K562 (cell line): ENCODE results near the gene CREG2. TPM values are rescaled to one million over a fixed set of nuclear protein-coding genes. Genes with fewer than 3 reads are reported as not detected.

ENCODE experiments used
- ADNP ChIP-seq: fragments of 200-800 bp; sonication (Bioruptor generic); IDR thresholded peaks from 2 replicates; pipeline ENCODE4 v1.6.1; 2016; ENCODE audit warnings: missing genetic modification characterization, missing compliant biosample characterization
- BCL6 ChIP-seq: fragments of 250-450 bp; sonication (Bioruptor Pico); IDR thresholded peaks from 2 replicates; pipeline ENCODE4 v1.4.0; 2020
- CBX1 ChIP-seq: sonication (generic); IDR thresholded peaks from 2 replicates; pipeline ENCODE4 v1.6.1; 2016; ENCODE audit warnings: antibody characterized with exemption, low read depth, mild to moderate bottlenecking
- ELF1 ChIP-seq: fragments of 200-800 bp; sonication (Bioruptor generic); IDR thresholded peaks from 2 replicates; pipeline ENCODE4 v1.6.1; 2016; ENCODE audit warnings: missing genetic modification characterization, missing compliant biosample characterization
- HMG20B ChIP-seq: fragments of 250-450 bp; sonication (Bioruptor Pico); IDR thresholded peaks from 2 replicates; pipeline ENCODE4 v1.5.0; 2021; ENCODE audit warnings: mild to moderate bottlenecking
- HOXB6 ChIP-seq: fragments of 250-450 bp; sonication (Bioruptor Pico); IDR thresholded peaks from 2 replicates; pipeline ENCODE4 v1.5.1; 2022; ENCODE audit warnings: mild to moderate bottlenecking, borderline replicate concordance
- KDM1A ChIP-seq, 2 experiments: fragments of 450-650 bp; IDR thresholded peaks; 2 replicates each; pipeline ENCODE4 v1.6.1; 2016; ENCODE audit warnings: mild to moderate bottlenecking in 2 of 2
- KLF13 ChIP-seq: fragments of 450-650 bp; IDR thresholded peaks from 2 replicates; pipeline ENCODE4 v1.6.1; 2016; ENCODE audit warnings: missing genetic modification characterization, low read depth, mild to moderate bottlenecking, missing compliant biosample characterization, moderate library complexity, borderline replicate concordance
- MCM7 ChIP-seq, 2 experiments: fragments of 450-650 bp; IDR thresholded peaks; 2 replicates each; pipeline ENCODE4 v1.6.1; 2016 to 2018
- MED1 ChIP-seq: sonication (generic); formaldehyde crosslinking; IDR thresholded peaks from 2 replicates; pipeline ENCODE4 v1.8.1; 2023; ENCODE audit warnings: missing genetic modification reagents, borderline replicate concordance
- NCOA1 ChIP-seq: fragments of 450-650 bp; IDR thresholded peaks from 2 replicates; pipeline ENCODE4 v1.6.1; 2016; ENCODE audit warnings: low read depth
- PHF21A ChIP-seq: fragments of 450-650 bp; IDR thresholded peaks from 2 replicates; pipeline ENCODE4 v1.6.1; 2017; ENCODE audit warnings: low read depth, borderline replicate concordance
- POLR2B ChIP-seq: fragments of 450-650 bp; IDR thresholded peaks from 2 replicates; pipeline ENCODE4 v1.6.1; 2018; ENCODE audit warnings: low read depth; ENCODE audit not compliant: partially characterized antibody
- RBM25 ChIP-seq: fragments of 200-400 bp; formaldehyde crosslinking; IDR thresholded peaks from 2 replicates; pipeline ENCODE4 v1.6.1; 2018; ENCODE audit warnings: low read length, low read depth, moderate library complexity; ENCODE audit not compliant: severe bottlenecking
- RCOR1 ChIP-seq, 2 experiments: IDR thresholded peaks; 2 replicates each; pipeline ENCODE4 v1.6.1; 2012; ENCODE audit warnings: low read depth in 2 of 2, low read length in 2 of 2, borderline replicate concordance in 1 of 2, improper control_type of control experiment in 1 of 2
- SMARCE1 ChIP-seq: fragments of 450-650 bp; IDR thresholded peaks from 2 replicates; pipeline ENCODE4 v1.7.1; 2016; ENCODE audit warnings: mild to moderate bottlenecking
- TSHZ1 ChIP-seq: fragments of 250-450 bp; sonication (Bioruptor Pico); IDR thresholded peaks from 2 replicates; pipeline ENCODE4 v1.4.0; 2020; ENCODE audit warnings: mild to moderate bottlenecking, moderate library complexity
- ZNF232 ChIP-seq: sonication (generic); formaldehyde crosslinking; IDR thresholded peaks from 2 replicates; pipeline ENCODE4 v1.8.0; 2022; ENCODE audit warnings: mild to moderate bottlenecking, missing genetic modification reagents
- ZNF324 ChIP-seq: fragments of 250-450 bp; sonication (Bioruptor Pico); IDR thresholded peaks from 2 replicates; pipeline ENCODE4 v1.4.0; 2020; ENCODE audit warnings: mild to moderate bottlenecking
- ZNF766 ChIP-seq: fragments of 200-800 bp; sonication (Bioruptor generic); conservative IDR thresholded peaks from 2 replicates; pipeline ENCODE4 v1.6.1; 2016; ENCODE audit warnings: missing genetic modification characterization, missing compliant biosample characterization
- polyA plus RNA-seq, 8 experiments: library from polyadenylated mRNA; depleted of rRNA in 4 of 8; stranded (reverse) in 5 of 8; unstranded in 3 of 8; fragments of >200 nt; fragmentation: Nextera tagmentation in 2 of 8; fragmentation: Illumina TruSeq in 1 of 8; extraction: Ambion mirVana in 2 of 8; extraction: Trizol in 1 of 8; gene quantifications; 2 replicates each; pipeline versions ENCODE4 v1.2.1 to v1.2.3, GENCODE V29; 2011 to 2014; ENCODE audit warnings: inconsistent platforms in 1 of 8, missing spikeins in 1 of 8
- total RNA-seq, 7 experiments: library from RNA; depleted of rRNA in 6 of 7; stranded (reverse); fragments of >200 nt in 6 of 7; fragmentation: Illumina TruSeq in 2 of 7; extraction: Trizol in 2 of 7; gene quantifications; 2 replicates each; pipeline versions ENCODE4 v1.2.1 to v1.2.3, GENCODE V29; 2011 to 2021; ENCODE audit warnings: low replicate concordance in 1 of 7
- TF ChIP-seq, protein P1 (sequence below): IDR thresholded peaks from 2 replicates; pipeline ENCODE4 v1.6.1; 2014; ENCODE audit warnings: antibody characterized with exemption
- TF ChIP-seq, protein P2 (sequence below): fragments of 450-650 bp; formaldehyde crosslinking; IDR thresholded peaks from 2 replicates; pipeline ENCODE4 v1.4.0; 2020; ENCODE audit warnings: mild to moderate bottlenecking, moderate library complexity

The CREG2 gene
- total and polyA plus RNA-seq, 9 of the 15 experiments (the other 6 are each of a cell fraction or from before 2014, with no cell fraction given): not detected

DNA sequence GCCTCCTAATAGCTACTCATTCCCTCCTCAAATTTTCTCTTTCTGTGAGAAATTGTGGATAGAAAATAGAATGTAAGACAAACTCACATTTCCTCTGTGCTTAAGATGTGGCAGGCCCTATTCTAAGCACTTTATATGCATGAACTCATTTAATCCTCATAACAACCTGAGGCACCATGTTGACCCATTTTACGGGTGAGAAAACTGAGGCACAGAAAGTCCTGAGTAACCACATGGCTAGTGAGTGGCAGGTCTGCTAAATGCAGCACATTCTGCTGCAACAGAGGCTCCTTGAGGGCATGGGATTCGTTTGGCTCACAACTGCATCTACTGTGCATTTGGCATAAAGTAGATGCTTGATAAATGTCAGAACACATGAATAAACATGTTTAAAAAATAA, 56.1 kb downstream of the CREG2 start (continued):
- TF ChIP-seq, protein P1, sequence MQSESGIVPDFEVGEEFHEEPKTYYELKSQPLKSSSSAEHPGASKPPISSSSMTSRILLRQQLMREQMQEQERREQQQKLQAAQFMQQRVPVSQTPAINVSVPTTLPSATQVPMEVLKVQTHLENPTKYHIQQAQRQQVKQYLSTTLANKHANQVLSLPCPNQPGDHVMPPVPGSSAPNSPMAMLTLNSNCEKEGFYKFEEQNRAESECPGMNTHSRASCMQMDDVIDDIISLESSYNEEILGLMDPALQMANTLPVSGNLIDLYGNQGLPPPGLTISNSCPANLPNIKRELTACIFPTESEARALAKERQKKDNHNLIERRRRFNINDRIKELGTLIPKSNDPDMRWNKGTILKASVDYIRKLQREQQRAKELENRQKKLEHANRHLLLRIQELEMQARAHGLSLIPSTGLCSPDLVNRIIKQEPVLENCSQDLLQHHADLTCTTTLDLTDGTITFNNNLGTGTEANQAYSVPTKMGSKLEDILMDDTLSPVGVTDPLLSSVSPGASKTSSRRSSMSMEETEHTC: no peak
- no peak for TF ChIP-seq ZNF766 (CRISPR knock-in tag)
- no peak for TF ChIP-seq MED1 (CRISPR knock-in tag)
- TF ChIP-seq ADNP (tag): 0 out of 2 replicates have a peak, but pooled peaks have one; percentile 39
- TF ChIP-seq KLF13 (tag): no peak
- no peak for TF ChIP-seq CBX1
- no peak for TF ChIP-seq ZNF232
- TF ChIP-seq HMG20B (CRISPR knock-in tag): no peak
- TF ChIP-seq PHF21A: no peak
- TF ChIP-seq NCOA1: no peak
- peak; percentile 50 to 65; a peak in 3 of 4 replicates for TF ChIP-seq KDM1A (IDR thresholded peaks at IDR 0.05)
- TF ChIP-seq BCL6 (CRISPR knock-in tag): no peak
- no peak for TF ChIP-seq HOXB6
- 0 out of 4 replicates have a peak, but pooled peaks of 1 of the 2 experiments have one; percentile 20 for TF ChIP-seq RCOR1 (IDR thresholded peaks at IDR 0.05; ENCODE audit: borderline replicate concordance in 1 of 2, low read depth in 2 of 2, low read length in 2 of 2)
- TF ChIP-seq SMARCE1: no peak
- TF ChIP-seq ZNF324 (CRISPR knock-in tag): no peak
- TF ChIP-seq MCM7 (IDR thresholded peaks at IDR 0.05): no peak
- TF ChIP-seq, protein P2, sequence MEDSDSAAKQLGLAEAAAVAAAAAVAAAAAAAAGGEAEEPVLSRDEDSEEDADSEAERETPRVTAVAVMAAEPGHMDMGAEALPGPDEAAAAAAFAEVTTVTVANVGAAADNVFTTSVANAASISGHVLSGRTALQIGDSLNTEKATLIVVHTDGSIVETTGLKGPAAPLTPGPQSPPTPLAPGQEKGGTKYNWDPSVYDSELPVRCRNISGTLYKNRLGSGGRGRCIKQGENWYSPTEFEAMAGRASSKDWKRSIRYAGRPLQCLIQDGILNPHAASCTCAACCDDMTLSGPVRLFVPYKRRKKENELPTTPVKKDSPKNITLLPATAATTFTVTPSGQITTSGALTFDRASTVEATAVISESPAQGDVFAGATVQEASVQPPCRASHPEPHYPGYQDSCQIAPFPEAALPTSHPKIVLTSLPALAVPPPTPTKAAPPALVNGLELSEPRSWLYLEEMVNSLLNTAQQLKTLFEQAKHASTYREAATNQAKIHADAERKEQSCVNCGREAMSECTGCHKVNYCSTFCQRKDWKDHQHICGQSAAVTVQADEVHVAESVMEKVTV (CRISPR knock-in tag): no peak
- peak; percentile 86 for TF ChIP-seq RBM25
- no peak for TF ChIP-seq TSHZ1 (CRISPR knock-in tag)
- no peak for TF ChIP-seq POLR2B
- TF ChIP-seq ELF1 (tag): no peak
